ENCODE measurements around the gene CDH1. TPM values are rescaled to one million over a fixed set of nuclear protein-coding genes. Genes with fewer than 3 reads are reported as not detected.
A peak's percentile ranks its signal among the peaks of the same experiment; 100 is the strongest.

CDH1 gene
- total RNA-seq, 1 donor: under 0.01 TPM

DNA sequence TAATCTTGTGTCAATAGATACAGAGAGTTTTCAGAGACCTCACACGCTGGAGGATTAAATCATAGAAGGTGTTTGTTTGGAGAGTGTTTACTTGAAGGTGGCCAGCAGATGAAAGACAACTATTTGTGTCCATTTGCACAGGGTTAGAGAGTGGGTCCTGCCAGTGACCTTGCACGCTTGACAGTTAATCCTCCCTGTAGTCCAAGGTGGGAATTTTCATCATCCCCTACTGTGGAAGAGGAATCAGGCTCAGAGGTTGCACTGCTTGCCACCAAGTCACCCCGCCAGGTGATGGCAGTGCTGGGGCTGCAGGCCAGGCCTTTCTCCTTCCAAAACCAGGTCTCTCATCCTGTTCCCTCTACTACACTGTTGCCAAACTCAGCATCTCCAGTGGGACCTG, 12.3 kb downstream of the CDH1 start:
- H3K4me3 ChIP-seq (ENCODE audit: low read depth, low read length): no peak overlapping the region
- no peak for DNase-seq (ENCODE audit: low read depth)
- no peak for TF ChIP-seq CTCF (IDR thresholded peaks at IDR 0.05; ENCODE audit: insufficient read depth, low read depth, low read length)

DNA sequence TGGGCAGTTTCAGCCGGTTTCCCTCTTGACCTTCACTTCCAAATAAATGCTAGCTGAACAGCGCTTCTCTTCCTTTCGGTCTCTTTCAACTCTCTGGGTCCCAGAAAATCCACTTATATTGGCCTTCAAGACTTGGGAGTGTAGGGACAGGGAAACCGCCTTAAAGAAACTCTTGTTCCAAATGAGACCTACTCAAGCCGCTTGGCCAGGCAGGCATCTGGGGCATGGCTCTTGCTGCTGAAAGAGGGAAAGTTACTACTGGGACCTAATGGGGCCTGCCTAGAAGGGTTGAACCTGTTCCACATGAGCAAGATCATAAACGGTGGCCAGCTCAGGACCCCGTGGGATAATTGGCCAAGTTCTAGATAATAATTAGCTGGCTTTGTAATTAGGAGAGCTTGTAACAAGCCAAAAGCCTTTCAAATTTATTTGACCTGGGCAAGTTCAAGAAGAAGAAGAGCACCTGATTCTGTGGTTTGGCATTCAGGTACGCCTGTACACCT, 13.2 kb downstream of the CDH1 start:
- no peak for TF ChIP-seq CTCF (IDR thresholded peaks at IDR 0.05; ENCODE audit: insufficient read depth, low read depth, low read length)
- no peak overlapping the region for H3K4me3 ChIP-seq (ENCODE audit: low read depth, low read length)
- DNase-seq (ENCODE audit: low read depth): no peak

GRCh38 chr16:68751160-68751559, 14.1 kb downstream of the CDH1 start:
- no peak for DNase-seq (ENCODE audit: low read depth)
- no peak for TF ChIP-seq CTCF (IDR thresholded peaks at IDR 0.05; ENCODE audit: insufficient read depth, low read depth, low read length)
- H3K4me3 ChIP-seq (ENCODE audit: low read depth, low read length): no peak overlapping the region

DNA sequence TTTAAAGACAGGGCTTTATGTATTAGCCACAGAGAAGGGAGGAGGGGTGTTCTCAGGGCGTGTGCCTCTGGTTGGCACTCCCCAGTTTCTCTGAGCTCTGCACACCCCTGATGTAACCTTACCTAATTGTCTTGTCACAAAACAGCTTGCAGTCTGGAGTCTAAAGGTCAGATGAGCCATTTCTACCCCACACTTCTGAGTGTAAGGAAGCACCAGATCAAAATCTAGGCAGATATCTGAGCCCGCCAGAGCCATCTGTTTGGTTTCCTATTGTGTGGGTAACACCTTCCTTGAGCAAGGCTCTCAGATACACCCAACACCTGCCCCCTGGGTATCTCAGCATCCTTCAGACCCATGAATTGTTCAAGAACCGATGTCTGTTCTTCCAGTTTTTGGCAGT, 15.5 kb downstream of the CDH1 start:
- no peak for TF ChIP-seq CTCF (IDR thresholded peaks at IDR 0.05; ENCODE audit: insufficient read depth, low read depth, low read length)
- H3K4me3 ChIP-seq (ENCODE audit: low read depth, low read length): no peak overlapping the region
- DNase-seq (ENCODE audit: low read depth): no peak

DNA sequence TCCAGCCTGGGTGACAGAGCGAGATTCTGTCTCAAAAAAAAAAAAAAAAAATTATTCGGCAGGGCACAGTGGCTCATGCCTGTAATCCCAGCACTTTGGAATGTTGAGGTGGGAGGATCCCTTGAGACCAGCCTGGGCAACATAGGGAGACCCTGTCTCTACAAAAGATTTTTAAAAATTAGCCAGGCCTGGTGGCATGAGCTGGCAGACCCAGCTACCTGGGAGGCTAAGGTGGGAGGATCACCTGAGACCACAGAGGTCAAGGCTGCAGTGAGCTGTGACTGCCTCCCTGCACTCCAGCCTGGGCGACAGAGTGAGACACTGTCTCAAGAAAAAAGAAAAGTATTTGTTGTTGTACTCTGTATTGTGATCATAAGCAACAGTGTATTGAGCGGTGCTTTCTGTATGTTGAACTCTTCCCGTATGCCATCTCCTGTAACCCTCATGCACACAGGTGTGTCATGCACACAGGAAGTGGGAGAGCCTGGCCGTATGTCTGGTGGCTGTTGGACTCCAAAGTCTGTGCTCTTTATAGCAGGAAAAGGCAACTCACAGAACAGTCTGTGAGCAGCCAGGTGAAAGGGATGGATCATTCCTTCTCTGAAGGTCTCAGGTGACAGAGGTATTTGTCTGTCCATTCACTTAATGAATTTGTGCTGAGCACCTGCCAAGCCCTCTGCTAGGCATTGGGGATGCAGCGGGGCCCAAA, 17.1 kb downstream of the CDH1 start:
- H3K4me3 ChIP-seq (ENCODE audit: low read depth, low read length): no peak overlapping the region
- no peak for DNase-seq (ENCODE audit: low read depth)
- TF ChIP-seq CTCF (IDR thresholded peaks at IDR 0.05; ENCODE audit: insufficient read depth, low read depth, low read length): no peak

DNA sequence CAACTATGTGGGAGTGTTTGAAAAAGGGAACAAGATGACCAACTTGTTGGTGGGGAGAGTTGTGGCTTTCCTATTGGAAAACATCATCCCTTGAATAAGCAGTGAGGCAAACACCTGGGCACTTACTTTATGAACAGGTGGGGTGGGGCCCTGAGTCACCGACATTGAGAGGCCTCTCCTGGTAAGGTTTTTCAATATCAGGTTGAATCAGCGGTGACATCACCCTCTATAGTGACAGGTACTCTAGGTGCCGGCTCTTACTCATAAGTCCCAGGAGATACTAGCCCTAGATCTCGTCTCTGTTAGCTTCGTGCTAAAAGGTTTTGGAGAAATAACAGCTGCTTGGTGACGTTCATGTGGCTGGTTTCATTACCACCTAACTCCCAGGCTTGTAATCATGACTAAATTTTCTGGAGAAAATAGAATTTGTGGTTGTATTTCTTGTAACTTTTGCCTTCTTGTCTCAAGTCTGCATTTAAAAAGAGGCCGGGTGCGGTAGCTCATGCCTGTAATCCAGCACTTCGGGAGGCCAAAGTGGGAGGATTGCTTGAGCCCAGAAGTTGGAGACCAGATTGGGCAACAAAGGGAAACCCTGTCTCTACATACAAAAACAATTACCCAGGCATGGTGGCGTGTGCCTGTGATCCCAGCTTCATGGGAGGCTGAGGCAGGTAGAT, 19.3 kb downstream of the CDH1 start:
- peak; percentile 17 for DNase-seq (ENCODE audit: low read depth)
- no peak for TF ChIP-seq CTCF (IDR thresholded peaks at IDR 0.05; ENCODE audit: insufficient read depth, low read depth, low read length)
- H3K4me3 ChIP-seq (ENCODE audit: low read depth, low read length): no peak overlapping the region

Measured in fibroblast of villous mesenchyme (primary cell).